ENCODE measurements around the gene OSBPL9.

DNA sequence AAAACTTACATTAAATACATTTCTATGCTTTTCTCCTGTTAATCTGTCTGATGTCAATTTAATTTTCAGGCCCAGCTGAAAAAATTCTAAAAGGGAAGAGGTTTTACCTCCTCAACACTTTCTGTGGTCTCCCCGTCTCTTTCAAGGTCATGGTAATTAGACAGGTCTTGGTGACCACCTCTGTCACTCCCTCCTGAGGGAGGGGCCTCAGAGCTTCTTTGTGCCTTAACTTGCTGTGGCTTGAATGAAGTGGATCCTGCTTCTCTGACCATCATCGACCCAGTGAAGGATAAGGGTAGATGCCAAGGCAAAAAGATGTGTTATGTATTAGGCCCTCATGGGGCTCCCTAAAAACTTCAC, 40.8 kb upstream of the OSBPL9 start:
- no peak for TF ChIP-seq POLR2AphosphoS5 (IDR thresholded peaks at IDR 0.05; ENCODE audit: low read depth, low read length)
- no peak for TF ChIP-seq POLR2A (IDR thresholded peaks at IDR 0.05; ENCODE audit: low read depth, low read length)
- no peak for TF ChIP-seq TAF1 (IDR thresholded peaks at IDR 0.05; ENCODE audit: borderline replicate concordance, low read depth, low read length)

Data from GM12892 (cell line).